Upper lobe of left lung (tissue), 6 donors: Measurements from ENCODE around the gene PDF. TPM values are rescaled to one million over a fixed set of nuclear protein-coding genes. Genes with fewer than 3 reads are reported as not detected.
A peak's percentile ranks its signal among the peaks of the same experiment; 100 is the strongest.

Experiments
- ATAC-seq, 2 donors: fragments of 200-7000 bp; cut with Tn5 transposase; one replicate each; pipeline ENCODE4 v1.9.1; 2022; ENCODE audit warnings: mild to moderate bottlenecking in 2 of 2, moderate library complexity in 2 of 2; ENCODE audit not compliant: low FRiP score in 2 of 2
- DNase-seq, 2 donors: peaks; one replicate each; pipeline ENCODE4 v3.0.0-alpha.2; 2019 to 2020
- H3K27ac ChIP-seq, 4 donors: fragments of 200-600 bp; sonication (generic); one replicate each; pipeline ENCODE4 v1.5.1; 2016 to 2019
- H3K27me3 ChIP-seq, 4 donors: fragments of 200-600 bp; sonication (generic); one replicate each; pipeline ENCODE4 v1.5.1; 2017 to 2019
- H3K36me3 ChIP-seq, 4 donors: fragments of 200-600 bp; sonication (generic); one replicate each; pipeline ENCODE4 v1.5.1; 2016 to 2019
- H3K4me1 ChIP-seq, 4 donors: fragments of 200-600 bp; sonication (generic); one replicate each; pipeline ENCODE4 v1.5.1; 2018 to 2019
- H3K4me3 ChIP-seq, 4 donors: fragments of 200-600 bp; sonication (generic); one replicate each; pipeline ENCODE4 v1.5.1; 2017 to 2019; ENCODE audit warnings: mild to moderate bottlenecking in 2 of 4, moderate library complexity in 1 of 4
- H3K9me3 ChIP-seq, 4 donors: fragments of 200-600 bp; sonication (generic); one replicate each; pipeline ENCODE4 v1.5.1; 2018 to 2019
- CTCF ChIP-seq, 6 experiments: fragments of 450-650 bp in 4 of 6; fragments of 200-600 bp in 2 of 6; sonication (generic) in 2 of 6; IDR thresholded peaks; one replicate each; pipeline ENCODE4 v1.5.1; 2016 to 2019; ENCODE audit warnings: antibody characterized with exemption in 6 of 6
- EP300 ChIP-seq, 4 donors: sonication (generic); formaldehyde crosslinking; IDR thresholded peaks; one replicate each; pipeline ENCODE4 v1.5.1; 2017; ENCODE audit warnings: antibody characterized with exemption in 4 of 4, control low read depth in 2 of 4
- POLR2A ChIP-seq, 4 donors: fragments of 450-650 bp; IDR thresholded peaks; one replicate each; pipeline ENCODE4 v1.5.1; 2016 to 2017; ENCODE audit warnings: antibody characterized with exemption in 4 of 4, mild to moderate bottlenecking in 2 of 4
- POLR2AphosphoS5 ChIP-seq, 2 donors: sonication (generic); formaldehyde crosslinking; IDR thresholded peaks; one replicate each; pipeline ENCODE4 v1.5.1; 2017; ENCODE audit warnings: antibody characterized with exemption in 2 of 2
- WGBS, 2 donors: methylation state at CpG; one replicate each; pipeline ENCODE4 v1.1.5; 2017 to 2018; 5-methylcytosine and 5-hydroxymethylcytosine counted together
- total RNA-seq, 6 donors: library from RNA; depleted of rRNA in 4 of 6; stranded (reverse); fragments of >200 nt in 4 of 6; gene quantifications; one replicate each; pipeline versions ENCODE4 v1.1.0 to v1.2.1, GENCODE V29; 2016 to 2021
- donor health status: DM: no; HTN: no; CAD: no; lungs with moderate emphysema.
- donor health status: DM: no; HTN: yes; CAD: no; lungs with severe emphysema.

The PDF gene
- total RNA-seq, 6 donors from 2014 or later: 6.9 to 22.0 (median 13.5) TPM

GRCh38 chr16:69283851-69284250, 46.5 kb downstream of the PDF start:
- Histone ChIP-seq H3K36me3 (peaks cover 0 to 28% (median 14%) of the 10 kb centered on the region in 4 donors), H3K4me1 (peaks cover 3 to 9% (median 7%) of the 10 kb centered on the region in 4 donors), H3K27ac (no peak overlapping the region), H3K27me3 (no peaks in the 10 kb centered on the region), H3K4me3 (no peak overlapping the region), H3K9me3 (no peaks in the 10 kb centered on the region)
- WGBS, 2 donors: 76 to 94% methylated on average over 4 of the region's 4 CpGs
- TF ChIP-seq POLR2AphosphoS5 (IDR thresholded peaks at IDR 0.05) (no peak), POLR2A (IDR thresholded peaks at IDR 0.05) (no peak), CTCF (IDR thresholded peaks at IDR 0.05) (no peak), EP300 (IDR thresholded peaks at IDR 0.05) (no peak)
- DNase-seq: no peak
- ATAC-seq: no peak

- H3K27me3 ChIP-seq: no peaks in the 10 kb centered on the region
- H3K4me1 ChIP-seq: peaks cover 12 to 15% (median 15%) of the 10 kb centered on the region in 4 donors
- ATAC-seq (no peak), DNase-seq (no peak)
- TF ChIP-seq CTCF (IDR thresholded peaks at IDR 0.05) (no peak), EP300 (IDR thresholded peaks at IDR 0.05) (no peak), POLR2AphosphoS5 (IDR thresholded peaks at IDR 0.05) (no peak), POLR2A (IDR thresholded peaks at IDR 0.05) (no peak)
- peak overlapping the region in 2 of 4 donors; percentile 2 to 5 for H3K27ac ChIP-seq
- H3K9me3 ChIP-seq: no peaks in the 10 kb centered on the region
- H3K4me3 ChIP-seq: no peak overlapping the region
- 84 to 85% methylated on average over 1 of the region's 1 CpG for WGBS, 2 donors
- H3K36me3 ChIP-seq: peaks cover 0 to 3% (median 0%) of the 10 kb centered on the region in 4 donors
Measured at GRCh38 chr16:69277413-69277812, 53.0 kb downstream of the PDF start.

Other genes with a start within 250 kb of the PDF start
- 10 to 100 TPM in 4 of 6 donors, 1 to 10 TPM in 2; 4.5 to 32.0 (median 15.8) TPM for gene HAS3, start 224.9 kb downstream of the PDF start, total RNA-seq
- 100 to 1,000 TPM in 1 of 6 donors, 10 to 100 TPM in 5; 33.5 to 103 (median 70.6) TPM for gene CHTF8, start 198.0 kb downstream of the PDF start, total RNA-seq
- gene UTP4, start 197.9 kb downstream of the PDF start, total RNA-seq: 10 to 100 TPM; 10.9 to 38.8 (median 28.4) TPM
- 10 to 100 TPM; 24.1 to 41.2 (median 30.5) TPM for gene SNTB2, start 143.4 kb downstream of the PDF start, total RNA-seq
- 10 to 100 TPM; 27.8 to 48.6 (median 32.9) TPM for gene VPS4A, start 19.2 kb downstream of the PDF start, total RNA-seq
- 10 to 100 TPM; 33.5 to 62.9 (median 37.0) TPM for gene COG8, start 9.0 kb upstream of the PDF start, total RNA-seq
- gene NIP7, start 9.2 kb upstream of the PDF start, total RNA-seq: 10 to 100 TPM in 4 of 6 donors, 1 to 10 TPM in 2; 2.7 to 21.0 (median 14.1) TPM
- gene TMED6, start 21.2 kb upstream of the PDF start, total RNA-seq: 1 to 10 TPM in 2 of 6 donors, under 1 TPM in 2, not detected in 2; 0.43 to 2.6 (median 1.1) TPM
- gene TERF2, start 55.4 kb upstream of the PDF start, total RNA-seq: 100 to 1,000 TPM in 1 of 6 donors, 10 to 100 TPM in 5; 17.0 to 114 (median 22.6) TPM
- gene CYB5B, start 94.0 kb upstream of the PDF start, total RNA-seq: 10 to 100 TPM; 25.2 to 93.1 (median 69.4) TPM
- gene NFAT5, start 235.4 kb upstream of the PDF start, total RNA-seq: 10 to 100 TPM; 36.0 to 80.7 (median 50.4) TPM